Keratinocyte (primary cell): ENCODE data around the gene DTNBP1. TPM values are rescaled to one million over a fixed set of nuclear protein-coding genes. Genes with fewer than 3 reads are reported as not detected.

Experiments used
- DNase-seq: peaks from one replicate; pipeline ENCODE4 v3.0.0-alpha.2; 2011; ENCODE audit warnings: low read depth, missing footprints, low spot score
- FAIRE-seq: peaks from 2 replicates; lab custom pipeline; 2011; peaks lifted over from hg19 to GRCh38; lab: Jason Lieb, UNC
- H2AFZ ChIP-seq: 2 replicates; pipeline ENCODE4 v1.6.0; 2012; ENCODE audit warnings: low read length, control low read depth, inconsistent platforms; ENCODE audit not compliant: control insufficient read depth
- H3K27ac ChIP-seq: 2 replicates; pipeline ENCODE4 v1.5.1; 2011; ENCODE audit warnings: low read length; ENCODE audit not compliant: control insufficient read depth, insufficient read depth
- H3K27me3 ChIP-seq: 3 replicates; pipeline ENCODE4 v1.6.0; 2011; ENCODE audit warnings: low read length; ENCODE audit not compliant: control insufficient read depth, insufficient read depth; ENCODE audit errors: extremely low read depth
- H3K36me3 ChIP-seq, 2 experiments: 2 replicates in 1 of 2; 3 replicates in 1 of 2; pipeline ENCODE4 v1.5.1; 2011; ENCODE audit warnings: low read length in 2 of 2, mild to moderate bottlenecking in 1 of 2; ENCODE audit not compliant: control insufficient read depth in 2 of 2, insufficient read depth in 2 of 2; ENCODE audit errors: extremely low read depth in 1 of 2
- H3K4me1 ChIP-seq: 3 replicates; pipeline ENCODE4 v1.5.1; 2011; ENCODE audit warnings: low read length; ENCODE audit not compliant: control insufficient read depth, insufficient read depth; ENCODE audit errors: extremely low read depth
- H3K4me2 ChIP-seq: 3 replicates; pipeline ENCODE4 v1.6.0; 2011; ENCODE audit warnings: low read depth, low read length; ENCODE audit not compliant: control insufficient read depth, insufficient read depth; ENCODE audit errors: extremely low read depth
- H3K4me3 ChIP-seq, 3 experiments: fragments of 200-600 bp in 1 of 3; sonication (generic) in 1 of 3; 2 replicates in 2 of 3; 3 replicates in 1 of 3; pipeline ENCODE4 v1.5.1; 2011 to 2016; ENCODE audit warnings: low read length in 3 of 3, mild to moderate bottlenecking in 3 of 3, control low read depth in 2 of 3, inconsistent platforms in 1 of 3, low read depth in 1 of 3, mixed read lengths in 1 of 3, mixed run types in 1 of 3, moderate library complexity in 1 of 3; ENCODE audit not compliant: control insufficient read depth in 2 of 3, insufficient read depth in 2 of 3; ENCODE audit errors: extremely low read depth in 1 of 3
- H3K79me2 ChIP-seq: 2 replicates; pipeline ENCODE4 v1.6.0; 2012; ENCODE audit warnings: low read length; ENCODE audit not compliant: control insufficient read depth, insufficient read depth
- H3K9ac ChIP-seq: 3 replicates; pipeline ENCODE4 v1.6.0; 2011; ENCODE audit warnings: low read length; ENCODE audit not compliant: control insufficient read depth, insufficient read depth; ENCODE audit errors: extremely low read depth
- H3K9me1 ChIP-seq: 3 replicates; pipeline ENCODE4 v1.6.0; 2011; ENCODE audit warnings: low read length; ENCODE audit not compliant: control insufficient read depth, insufficient read depth; ENCODE audit errors: extremely low read depth
- H3K9me3 ChIP-seq: 2 replicates; pipeline ENCODE4 v1.5.1; 2012; ENCODE audit warnings: low read depth, low read length; ENCODE audit not compliant: control insufficient read depth
- H4K20me1 ChIP-seq: 3 replicates; pipeline ENCODE4 v1.6.0; 2011; ENCODE audit warnings: low read length; ENCODE audit not compliant: control insufficient read depth, insufficient read depth; ENCODE audit errors: extremely low read depth
- EZH2 ChIP-seq: IDR thresholded peaks from one replicate; pipeline ENCODE4 v1.6.1; 2012; ENCODE audit warnings: inconsistent platforms, mild to moderate bottlenecking, low read length, moderate library complexity
- dilution Hi-C: fragments of 300-500 bp; cut with MboI; formaldehyde crosslinking; loops from one replicate; pipeline ENCODE4 v1.7.0; 2020; ENCODE audit warnings: low sequenced_read_pairs; ENCODE audit not compliant: extremely low pct_ligation_motif_present
- polyA plus RNA-seq, 5 experiments: library from polyadenylated mRNA; depleted of rRNA in 3 of 5; stranded (reverse) in 3 of 5; stranded (forward) in 1 of 5; unstranded in 1 of 5; fragments of >200 nt; gene quantifications; 1 replicate in 1 of 5; 2 replicates in 3 of 5; 3 replicates in 1 of 5; pipeline versions ENCODE4 v1.2.1 to v1.2.3, GENCODE V29; 2011 to 2012; ENCODE audit warnings: missing spikeins in 2 of 5, low read depth in 1 of 5, low replicate concordance in 1 of 5
- TF ChIP-seq, protein P1 (sequence below), 3 experiments: IDR thresholded peaks in 1 of 3; conservative IDR thresholded peaks in 1 of 3; optimal IDR thresholded peaks in 1 of 3; 2 replicates in 2 of 3; 3 replicates in 1 of 3; pipeline versions ENCODE3 to v1.5.1; 2011; ENCODE audit warnings: low read length in 3 of 3, mild to moderate bottlenecking in 3 of 3, moderate library complexity in 2 of 3, control low read depth in 1 of 3, inconsistent platforms in 1 of 3; ENCODE audit not compliant: insufficient read depth in 2 of 3; ENCODE audit errors: extremely low read depth in 1 of 3

Gene DTNBP1
- polyA plus RNA-seq, 1 donor (not counting 4 experiments of a cell fraction or from before 2014, with no cell fraction given): 11.5 TPM

DNA sequence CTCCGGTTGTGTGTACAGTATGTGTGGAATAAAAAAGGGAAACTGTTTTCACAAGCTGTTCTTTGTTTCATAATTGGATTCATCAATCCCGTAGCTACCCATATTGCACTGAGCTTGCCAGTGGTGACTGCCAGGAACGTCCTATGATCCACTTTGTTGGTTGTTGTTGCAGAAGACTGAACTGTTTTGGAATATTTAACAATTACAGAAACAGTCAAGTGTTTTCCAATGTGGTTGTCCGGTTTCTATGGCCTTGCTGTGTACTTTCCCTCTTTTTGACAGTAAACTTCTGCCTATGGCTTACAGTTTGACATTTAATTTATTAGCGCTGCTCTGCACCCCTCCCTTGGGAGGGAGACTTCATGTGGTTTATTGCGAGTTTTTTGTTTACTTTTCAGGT lies 141.2 kb downstream of the DTNBP1 start:
- H3K27ac ChIP-seq: no peak overlapping the region
- dilution Hi-C loops: no loop called here

DNA sequence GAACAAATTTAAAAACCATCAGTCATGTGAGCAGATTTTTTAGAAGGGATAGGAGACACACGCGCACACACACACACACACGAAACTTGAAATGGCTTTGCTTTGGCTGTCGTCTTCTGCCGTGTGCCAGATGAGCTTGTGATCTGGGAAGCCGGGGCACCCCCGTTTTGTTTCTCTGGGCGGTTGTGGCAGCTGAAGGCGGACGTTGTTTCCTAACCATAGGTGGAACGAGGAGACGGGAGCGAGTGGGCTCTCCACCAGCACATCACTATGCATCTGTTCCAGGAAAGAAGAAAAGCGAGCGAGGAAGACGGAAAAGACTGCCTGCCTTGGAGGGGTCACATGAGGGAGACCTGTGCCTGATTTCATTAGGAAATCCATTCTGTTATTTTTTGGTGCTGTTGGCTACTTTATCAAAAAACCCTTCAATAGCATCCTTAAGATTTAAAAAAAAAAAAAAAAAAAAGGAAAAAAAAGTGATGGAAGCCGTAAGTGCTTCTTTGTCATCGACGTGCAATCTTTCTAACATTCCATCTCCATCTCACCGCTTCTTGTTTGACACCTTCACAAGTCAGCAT lies 142.1 kb downstream of the DTNBP1 start:
- TF ChIP-seq, protein P1, sequence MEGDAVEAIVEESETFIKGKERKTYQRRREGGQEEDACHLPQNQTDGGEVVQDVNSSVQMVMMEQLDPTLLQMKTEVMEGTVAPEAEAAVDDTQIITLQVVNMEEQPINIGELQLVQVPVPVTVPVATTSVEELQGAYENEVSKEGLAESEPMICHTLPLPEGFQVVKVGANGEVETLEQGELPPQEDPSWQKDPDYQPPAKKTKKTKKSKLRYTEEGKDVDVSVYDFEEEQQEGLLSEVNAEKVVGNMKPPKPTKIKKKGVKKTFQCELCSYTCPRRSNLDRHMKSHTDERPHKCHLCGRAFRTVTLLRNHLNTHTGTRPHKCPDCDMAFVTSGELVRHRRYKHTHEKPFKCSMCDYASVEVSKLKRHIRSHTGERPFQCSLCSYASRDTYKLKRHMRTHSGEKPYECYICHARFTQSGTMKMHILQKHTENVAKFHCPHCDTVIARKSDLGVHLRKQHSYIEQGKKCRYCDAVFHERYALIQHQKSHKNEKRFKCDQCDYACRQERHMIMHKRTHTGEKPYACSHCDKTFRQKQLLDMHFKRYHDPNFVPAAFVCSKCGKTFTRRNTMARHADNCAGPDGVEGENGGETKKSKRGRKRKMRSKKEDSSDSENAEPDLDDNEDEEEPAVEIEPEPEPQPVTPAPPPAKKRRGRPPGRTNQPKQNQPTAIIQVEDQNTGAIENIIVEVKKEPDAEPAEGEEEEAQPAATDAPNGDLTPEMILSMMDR (optimal IDR thresholded peaks at IDR 0.05 in 1 of 3, IDR thresholded peaks at IDR 0.05 in 1 of 3, conservative IDR thresholded peaks at IDR 0.05 in 1 of 3; ENCODE audit: extremely low read depth in 1 of 3, insufficient read depth in 2 of 3, low read length in 3 of 3): no peak
- TF ChIP-seq EZH2: no peak
- dilution Hi-C loops: no loop called here
- Histone ChIP-seq H3K4me1 (no peaks in the 10 kb centered on the region), H4K20me1 (no peaks in the 10 kb centered on the region), H3K79me2 (no peaks in the 10 kb centered on the region), H3K9ac (no peak overlapping the region), H3K27ac (no peak overlapping the region), H3K9me1 (no peaks in the 10 kb centered on the region), H3K36me3 (peaks cover 44% of the 10 kb centered on the region in 2 experiments), H2AFZ (no peak overlapping the region), H3K9me3 (no peaks in the 10 kb centered on the region), H3K27me3 (no peaks in the 10 kb centered on the region), H3K4me3 (no peak overlapping the region), H3K4me2 (no peak overlapping the region)
- no peak for FAIRE-seq
- no peak for DNase-seq

More for the DNA sequence above, 141.2 kb downstream of the DTNBP1 start:
- Histone ChIP-seq H3K9me3 (no peaks in the 10 kb centered on the region), H3K4me1 (no peaks in the 10 kb centered on the region), H3K79me2 (no peaks in the 10 kb centered on the region), H3K9me1 (no peaks in the 10 kb centered on the region), H3K4me3 (no peak overlapping the region), H4K20me1 (no peaks in the 10 kb centered on the region), H3K9ac (no peak overlapping the region), H3K27me3 (no peaks in the 10 kb centered on the region), H3K36me3 (peaks cover 37 to 40% of the 10 kb centered on the region in 2 experiments), H2AFZ (no peak overlapping the region), H3K4me2 (no peak overlapping the region)
- TF ChIP-seq EZH2: no peak
- TF ChIP-seq, protein P1 (optimal IDR thresholded peaks at IDR 0.05 in 1 of 3, IDR thresholded peaks at IDR 0.05 in 1 of 3, conservative IDR thresholded peaks at IDR 0.05 in 1 of 3; ENCODE audit: extremely low read depth in 1 of 3, insufficient read depth in 2 of 3, low read length in 3 of 3): no peak
- DNase-seq (no peak), FAIRE-seq (no peak)
